Heart left ventricle (tissue), 13 donors: ENCODE measurements around the gene CUX1.

Experiments
- CTCF ChIP-seq, 12 donors: fragments of 200-600 bp; sonication (generic) in 4 of 12; IDR thresholded peaks; one replicate each; pipeline versions ENCODE4 v1.5.0 to v1.8.0; 2018 to 2022; ENCODE audit warnings: antibody characterized with exemption in 12 of 12, mild to moderate bottlenecking in 5 of 12
- POLR2A ChIP-seq, 2 donors: fragments of 450-650 bp; IDR thresholded peaks; one replicate each; pipeline ENCODE4 v1.6.1; 2017; ENCODE audit warnings: antibody characterized with exemption in 2 of 2, mild to moderate bottlenecking in 2 of 2, moderate library complexity in 2 of 2
- donor health status: ischemic (EF 13 %, LVEDD 7.1; RV severe dilation, severe dysfunction).
- donor health status: DM: no; HTN: yes; CAD: no.
- donor health status: DM: no; HTN: no; CAD: no.
- donor health status: ischemic (EF 25% LVEDD 6.9; RV normal size, moderate dysfunction).
- donor health status: ischemic (EF 25% LVEDD 5.7; RV mildly dilated, moderate dysfunction).
- donor health status: ischemic (EF 35%, LVEDD 5.7; RV mildly dilated, moderate dysfunction).
- donor health status: nonischemic (EF 11% LVEDD 7.7; RV severe dilation, severe dysfunction).
- donor health status: DM: yes; HTN: yes; CAD: no.
- donor health status: PGD.
- donor health status: ischemic (EF 29% LVEDD 5.4; RV normal size, mild dysfunction).
- donor health status: nonischemic (EF 23%, LVEDD 6.1; RV moderate dilation, normal function).

GRCh38 chr7:102094316-102094650 lies 276.9 kb downstream of the CUX1 start:
- TF ChIP-seq CTCF (IDR thresholded peaks at IDR 0.05) (no peak), POLR2A (IDR thresholded peaks at IDR 0.05) (no peak)
